Activated naive CD4-positive, alpha-beta T cell treated with anti-CD3 and anti-CD28 coated beads, Interleukin-2, amount 50 U/mL, for 16 hours (primary cell): ENCODE measurements around the gene VPREB3.

ENCODE experiments used
- DNase-seq: peaks from one replicate; pipeline ENCODE4 v3.0.0-alpha.2; 2020

VPREB3 gene

DNA sequence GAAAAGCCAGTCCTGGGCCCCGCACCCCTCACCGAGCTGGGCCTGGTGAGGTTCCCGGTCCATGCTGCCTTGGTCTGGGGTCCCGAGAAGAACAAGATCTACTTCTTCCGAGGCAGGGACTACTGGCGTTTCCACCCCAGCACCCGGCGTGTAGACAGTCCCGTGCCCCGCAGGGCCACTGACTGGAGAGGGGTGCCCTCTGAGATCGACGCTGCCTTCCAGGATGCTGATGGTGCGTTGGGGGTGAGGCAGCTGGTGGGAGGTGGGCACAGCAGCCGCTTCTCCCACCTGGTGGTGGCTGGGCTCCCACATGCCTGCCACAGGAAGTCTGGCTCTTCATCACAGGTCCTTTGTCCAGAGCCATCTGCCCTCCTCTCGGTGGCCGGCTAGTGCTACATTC is 28.0 kb upstream of the VPREB3 start:
- DNase-seq, result no peak

DNA sequence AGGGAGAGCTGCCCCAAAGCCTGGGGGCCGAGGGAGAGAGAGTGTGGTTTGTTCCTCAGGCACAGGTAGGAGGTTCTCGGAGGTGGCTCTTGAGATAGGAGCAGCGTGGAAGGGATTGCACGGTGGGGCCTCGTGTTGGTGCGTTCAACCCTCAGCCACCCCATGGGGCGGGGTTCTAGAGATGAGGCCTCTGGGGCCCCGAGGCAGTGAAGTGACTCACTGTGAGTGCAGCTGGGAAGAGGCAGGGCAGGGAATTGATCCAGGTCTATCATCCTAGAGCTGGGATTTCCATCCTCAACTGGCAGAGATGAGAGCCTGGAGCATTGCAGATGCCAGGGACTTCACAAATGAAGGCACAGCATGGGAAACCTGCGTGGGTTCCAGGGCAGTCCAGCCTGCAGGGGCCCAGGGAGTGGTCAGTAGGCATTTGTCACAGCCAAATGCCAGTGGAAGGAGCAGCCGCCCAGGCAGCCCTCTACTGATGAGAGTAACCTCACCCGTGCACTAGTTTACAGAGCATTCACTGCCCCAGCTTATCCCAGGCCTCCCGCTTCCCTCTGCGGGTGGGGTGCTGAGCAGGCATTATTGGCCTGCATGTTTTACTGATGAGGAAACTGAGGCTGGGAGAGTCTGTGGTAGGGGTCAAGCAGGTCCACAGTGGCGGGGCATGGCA is 27.4 kb upstream of the VPREB3 start:
- no peak for DNase-seq

DNA sequence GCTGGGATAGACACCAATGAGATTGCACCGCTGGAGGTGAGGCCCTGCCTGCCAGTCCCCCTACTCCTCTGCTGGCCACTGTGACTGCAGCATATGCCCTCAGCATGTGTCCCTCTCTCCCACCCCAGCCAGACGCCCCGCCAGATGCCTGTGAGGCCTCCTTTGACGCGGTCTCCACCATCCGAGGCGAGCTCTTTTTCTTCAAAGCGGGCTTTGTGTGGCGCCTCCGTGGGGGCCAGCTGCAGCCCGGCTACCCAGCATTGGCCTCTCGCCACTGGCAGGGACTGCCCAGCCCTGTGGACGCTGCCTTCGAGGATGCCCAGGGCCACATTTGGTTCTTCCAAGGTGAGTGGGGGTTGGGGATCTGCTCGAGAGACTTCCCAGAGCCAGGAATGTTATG is 26.8 kb upstream of the VPREB3 start:
- DNase-seq, result no peak

DNA sequence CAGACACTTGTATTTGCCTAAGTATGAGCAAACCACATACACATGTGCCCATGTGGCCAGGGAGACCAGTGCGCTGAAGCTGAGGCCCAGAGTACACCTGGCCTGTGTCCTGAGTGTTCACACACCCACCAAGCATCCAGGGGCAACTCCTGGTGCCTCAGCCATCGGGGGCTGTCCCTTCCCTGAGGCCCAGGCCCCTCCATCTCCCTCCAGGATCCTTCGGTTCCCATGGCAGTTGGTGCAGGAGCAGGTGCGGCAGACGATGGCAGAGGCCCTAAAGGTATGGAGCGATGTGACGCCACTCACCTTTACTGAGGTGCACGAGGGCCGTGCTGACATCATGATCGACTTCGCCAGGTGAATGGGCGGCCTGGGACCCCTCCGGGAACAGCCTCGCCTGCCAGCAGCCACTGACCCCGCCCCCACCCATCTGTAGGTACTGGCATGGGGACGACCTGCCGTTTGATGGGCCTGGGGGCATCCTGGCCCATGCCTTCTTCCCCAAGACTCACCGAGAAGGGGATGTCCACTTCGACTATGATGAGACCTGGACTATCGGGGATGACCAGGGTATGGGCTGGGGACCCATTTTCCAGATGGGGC is 26.0 kb upstream of the VPREB3 start:
- DNase-seq, result no peak

DNA sequence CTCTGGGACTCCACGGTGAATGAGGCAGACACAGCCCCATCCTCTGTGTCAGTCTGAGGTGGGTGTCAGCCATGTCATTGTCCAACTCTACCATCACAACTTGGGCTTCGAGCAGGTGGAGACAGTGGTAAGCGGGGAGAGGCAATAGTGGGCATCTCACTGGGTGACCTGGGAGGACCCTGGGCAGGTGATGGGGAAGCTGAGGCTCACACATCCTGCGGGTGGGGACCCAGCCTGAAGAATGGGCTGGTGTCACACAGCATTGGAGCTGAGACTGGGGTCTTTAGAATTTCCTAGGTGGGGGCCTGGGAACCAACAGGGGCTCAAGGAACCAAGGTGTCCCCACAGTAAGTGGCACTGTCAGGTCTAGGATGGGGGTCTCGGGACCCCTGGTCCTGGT is 25.5 kb upstream of the VPREB3 start:
- DNase-seq, result no peak

DNA sequence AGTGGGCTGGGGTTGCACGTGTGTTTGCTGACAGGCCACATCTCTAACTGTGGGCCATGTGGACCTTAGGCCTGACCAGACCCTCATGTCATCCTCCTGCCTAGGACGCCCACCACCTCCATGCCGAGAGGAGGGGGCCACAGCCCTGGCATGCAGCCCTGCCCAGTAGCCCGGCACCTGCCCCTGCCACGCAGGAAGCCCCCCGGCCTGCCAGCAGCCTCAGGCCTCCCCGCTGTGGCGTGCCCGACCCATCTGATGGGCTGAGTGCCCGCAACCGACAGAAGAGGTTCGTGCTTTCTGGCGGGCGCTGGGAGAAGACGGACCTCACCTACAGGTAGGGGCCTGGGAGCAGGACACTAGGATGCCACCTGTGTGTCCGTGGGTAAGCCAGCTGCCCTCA is 24.9 kb upstream of the VPREB3 start:
- DNase-seq, result no peak

DNA sequence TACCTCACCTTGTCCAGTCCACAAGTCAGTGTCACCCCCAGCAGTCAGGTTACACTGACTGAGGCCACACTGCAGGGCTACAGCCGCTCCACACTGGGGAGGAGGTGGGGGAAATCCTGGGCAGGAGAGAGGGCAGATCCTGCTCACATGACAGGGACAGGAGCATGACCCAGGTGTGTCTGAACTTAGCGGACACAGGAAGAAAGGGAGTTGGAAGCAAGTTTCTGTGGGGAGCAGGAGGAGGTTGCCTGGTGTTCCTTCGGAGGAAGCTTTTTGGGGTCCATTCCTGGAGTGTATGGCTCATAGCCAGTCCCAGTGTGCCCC is 24.3 kb upstream of the VPREB3 start:
- DNase-seq, result no peak

DNA sequence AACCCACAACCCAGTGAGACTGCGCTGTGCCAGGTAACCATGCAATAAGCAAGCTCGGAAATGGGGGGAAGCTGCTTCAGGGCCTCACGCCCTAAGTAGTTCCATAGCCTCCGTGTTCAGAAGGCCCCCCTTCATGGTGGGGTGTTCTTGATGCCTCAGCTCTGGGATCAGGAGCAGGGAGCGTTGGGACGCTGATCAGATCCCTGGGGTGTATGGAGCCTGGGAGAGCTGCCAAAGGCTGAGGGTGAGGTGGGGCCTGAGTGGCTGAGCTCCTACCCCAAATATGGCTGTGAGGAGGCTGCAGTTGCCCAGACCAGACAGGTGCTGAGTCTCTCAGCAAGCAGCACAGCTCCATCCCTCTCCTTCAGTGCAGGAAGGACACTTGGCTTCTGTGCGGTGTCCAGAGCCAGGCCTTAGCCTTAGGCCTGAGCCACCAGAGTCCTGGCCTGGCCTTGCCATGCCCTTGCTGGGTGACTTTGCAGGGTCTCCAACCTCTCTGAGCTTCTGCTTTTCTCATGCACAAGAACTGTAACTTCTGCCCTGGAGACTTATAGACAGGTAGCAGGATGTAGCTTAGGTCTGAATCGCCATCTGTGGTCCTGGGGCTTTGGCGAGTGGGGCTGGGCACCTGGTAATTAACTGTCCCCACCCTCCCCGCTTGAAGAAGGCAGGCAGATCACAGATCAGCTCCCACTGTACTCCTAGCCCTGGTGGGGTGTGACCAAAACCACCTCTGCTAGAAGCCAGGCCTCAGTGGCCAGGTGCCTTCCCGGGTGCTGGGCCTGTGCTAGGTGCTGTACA is 23.8 kb upstream of the VPREB3 start:
- DNase-seq, result no peak

DNA sequence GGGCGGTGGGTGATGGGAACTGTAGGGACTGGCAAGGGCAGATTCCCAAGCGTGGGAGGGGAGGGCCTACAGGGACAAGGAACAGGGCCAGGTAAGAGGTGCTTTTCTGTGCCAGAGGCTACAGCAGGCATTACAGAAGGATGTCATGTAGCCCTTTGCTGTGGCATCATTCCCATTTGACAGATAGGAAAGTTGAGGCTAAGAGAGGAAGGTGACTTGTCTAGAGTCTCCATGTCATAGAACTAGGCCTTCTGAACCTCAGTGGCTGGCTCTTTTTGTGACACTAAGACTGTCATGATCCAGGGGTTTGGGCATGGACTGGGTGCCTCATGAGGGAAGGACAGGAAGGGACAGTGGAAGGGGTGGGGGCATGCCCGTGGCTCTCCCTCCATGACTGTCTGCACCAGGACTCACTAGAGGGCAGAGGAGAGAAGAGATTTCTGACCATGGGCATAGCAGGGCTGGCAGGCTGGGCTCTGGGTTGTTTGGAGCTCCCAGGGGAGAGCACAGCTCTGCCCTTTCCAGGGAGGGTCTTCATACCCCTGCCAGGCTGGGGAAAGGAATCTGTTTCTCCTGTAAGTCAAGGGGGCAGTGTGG is 21.7 kb upstream of the VPREB3 start:
- DNase-seq, result no peak

DNA sequence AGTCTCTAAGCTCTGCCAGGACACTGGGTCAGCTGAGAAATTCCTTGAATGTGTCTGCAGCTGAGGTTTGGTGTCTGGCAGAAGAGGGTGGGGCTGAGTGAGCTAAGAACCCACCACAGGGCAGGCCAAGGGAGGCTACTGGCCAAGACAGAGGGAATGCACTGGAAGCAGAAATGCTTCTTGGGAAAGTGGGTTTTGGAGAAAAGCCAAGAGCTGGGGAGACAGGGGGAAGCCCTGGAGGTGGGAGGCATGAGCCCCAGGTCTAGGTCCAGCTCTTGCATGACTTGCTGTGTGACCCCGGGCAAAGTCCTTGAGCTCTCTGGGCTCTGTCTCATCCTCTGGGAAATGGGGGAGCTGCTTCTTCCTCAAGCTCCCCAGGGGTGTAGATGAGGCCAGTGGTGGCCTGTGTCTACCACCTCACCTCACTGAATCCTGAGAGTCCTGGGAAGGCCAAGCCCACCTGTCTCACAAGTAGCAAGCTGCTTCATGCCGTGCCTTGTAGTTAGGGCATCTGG is 20.8 kb upstream of the VPREB3 start:
- no peak for DNase-seq

DNA sequence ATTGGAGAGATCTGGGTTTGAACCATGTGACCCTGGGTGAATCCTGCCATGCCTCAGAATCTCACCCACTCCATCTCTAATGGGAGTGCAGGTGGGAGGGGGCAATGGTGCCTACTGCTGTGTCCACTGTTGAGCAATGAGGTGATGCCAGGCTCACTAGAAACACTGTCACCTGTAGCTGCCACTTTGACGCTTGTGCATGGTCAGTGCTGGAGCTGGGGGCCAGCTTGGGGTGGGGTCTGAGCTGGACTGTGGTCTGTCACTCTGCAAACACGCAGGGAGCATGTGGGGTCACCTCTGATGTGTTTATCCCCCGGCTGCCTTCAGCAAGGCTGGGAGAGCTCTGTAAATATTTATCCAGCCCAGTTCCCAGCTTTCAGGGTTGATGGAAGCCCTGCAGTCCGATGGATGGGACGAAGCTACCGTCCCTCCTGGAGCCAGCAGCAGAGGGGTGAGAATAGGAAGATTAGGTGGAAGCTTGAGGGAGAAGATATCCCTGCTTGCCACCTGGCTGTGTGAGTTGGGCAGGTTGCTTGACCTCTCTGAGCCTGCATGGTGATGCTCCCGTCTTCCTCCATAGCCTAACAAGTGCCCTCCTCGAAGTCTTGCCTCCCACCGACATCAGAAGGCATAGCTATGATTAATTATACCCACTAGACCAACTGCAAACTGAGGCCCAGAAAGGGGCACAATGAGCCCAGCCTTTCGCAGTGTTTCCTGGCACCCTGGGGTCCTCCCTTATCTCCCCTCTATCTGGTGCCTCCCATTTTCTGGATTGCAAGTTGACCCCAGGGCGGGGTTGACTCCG is 20.1 kb upstream of the VPREB3 start:
- DNase-seq, result no peak

DNA sequence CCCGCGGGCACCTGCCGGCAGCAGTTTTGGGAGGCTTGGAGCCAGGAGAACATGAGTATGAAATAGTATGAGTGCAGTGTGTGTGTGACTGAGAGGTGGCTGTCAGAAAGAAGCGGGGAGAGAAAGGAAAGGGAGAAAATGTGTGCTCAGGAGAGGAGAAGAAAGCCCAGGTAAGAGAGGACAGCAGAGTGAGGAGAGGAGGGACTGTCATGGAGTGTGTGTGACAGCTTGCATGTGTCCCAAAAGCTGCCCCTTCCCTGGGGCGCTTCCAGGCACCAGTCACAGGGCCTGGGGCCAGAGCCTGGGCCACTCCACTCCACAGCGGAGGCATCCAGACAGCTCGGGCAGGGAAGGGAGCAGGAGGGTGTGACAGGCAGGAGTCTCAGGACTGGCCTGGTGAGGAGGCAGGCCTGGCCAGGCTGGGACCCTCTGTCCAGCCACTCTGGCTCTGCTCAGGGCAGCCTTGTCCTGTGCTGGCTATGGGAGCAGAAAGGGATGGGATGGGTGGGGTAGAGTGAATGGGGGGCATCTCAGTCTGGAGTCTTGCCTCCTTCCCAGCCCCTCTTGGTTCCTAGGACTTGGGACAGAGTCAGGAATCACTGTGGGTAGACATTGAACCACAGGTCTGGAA is 19.4 kb upstream of the VPREB3 start:
- DNase-seq, result no peak

DNA sequence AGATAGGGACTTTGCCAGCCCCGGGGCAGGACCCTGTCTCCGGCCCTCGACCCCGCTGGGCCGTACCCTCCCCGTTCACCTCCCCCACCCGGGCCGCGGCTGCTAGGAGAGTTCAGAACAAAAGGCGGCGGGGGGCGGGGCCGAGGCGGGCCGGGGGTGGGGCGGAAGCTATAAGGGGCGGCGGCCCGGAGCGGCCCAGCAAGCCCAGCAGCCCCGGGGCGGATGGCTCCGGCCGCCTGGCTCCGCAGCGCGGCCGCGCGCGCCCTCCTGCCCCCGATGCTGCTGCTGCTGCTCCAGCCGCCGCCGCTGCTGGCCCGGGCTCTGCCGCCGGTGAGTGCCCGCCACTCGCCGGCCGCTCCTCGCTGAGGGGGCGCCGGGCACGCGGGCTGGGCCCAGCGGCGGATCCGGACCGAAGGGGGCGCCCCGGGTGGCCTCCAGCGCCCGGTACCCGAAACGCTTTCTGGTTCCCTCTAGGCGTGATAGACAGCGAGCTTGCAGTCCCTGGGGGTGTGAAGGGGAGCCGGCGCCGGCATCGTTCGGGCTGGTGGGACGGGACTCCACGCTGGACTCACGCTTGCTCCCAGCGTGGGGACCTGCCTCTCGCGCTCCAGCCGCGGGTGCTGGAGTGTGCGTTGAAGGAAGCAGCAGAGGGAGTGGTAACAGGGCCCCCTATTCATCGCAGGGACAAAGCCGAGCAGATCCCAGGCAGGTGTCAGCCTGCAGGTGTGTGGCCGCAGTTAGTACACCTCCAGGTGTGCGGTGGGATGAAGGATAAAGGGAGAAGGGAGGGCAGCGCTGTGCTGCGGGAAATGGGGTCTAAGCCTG is 18.6 kb upstream of the VPREB3 start, which contains the start of gene MMP11:
MMP11 (plus strand) TSS at position 201 of the 825 bp plus-strand sequence; CDS start at position 223, 22 bp downstream.
- peak; percentile 61 for DNase-seq

DNA sequence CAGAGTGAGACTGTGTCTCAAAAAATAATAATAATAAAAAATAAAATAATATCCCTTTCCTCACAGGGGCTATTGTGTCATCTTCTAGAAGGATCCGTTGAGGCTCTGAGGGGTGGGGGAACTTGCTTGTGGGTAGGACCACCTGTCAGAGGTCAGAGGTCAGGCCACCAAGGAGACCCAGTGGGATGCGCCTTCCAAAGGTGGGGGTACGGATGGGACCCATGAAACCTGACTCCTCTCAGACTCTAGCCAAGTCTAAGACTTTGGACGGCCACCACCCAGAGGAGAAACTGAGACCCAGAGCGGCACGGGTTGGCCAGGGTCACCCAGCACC is 18.1 kb upstream of the VPREB3 start:
- no peak for DNase-seq

DNA sequence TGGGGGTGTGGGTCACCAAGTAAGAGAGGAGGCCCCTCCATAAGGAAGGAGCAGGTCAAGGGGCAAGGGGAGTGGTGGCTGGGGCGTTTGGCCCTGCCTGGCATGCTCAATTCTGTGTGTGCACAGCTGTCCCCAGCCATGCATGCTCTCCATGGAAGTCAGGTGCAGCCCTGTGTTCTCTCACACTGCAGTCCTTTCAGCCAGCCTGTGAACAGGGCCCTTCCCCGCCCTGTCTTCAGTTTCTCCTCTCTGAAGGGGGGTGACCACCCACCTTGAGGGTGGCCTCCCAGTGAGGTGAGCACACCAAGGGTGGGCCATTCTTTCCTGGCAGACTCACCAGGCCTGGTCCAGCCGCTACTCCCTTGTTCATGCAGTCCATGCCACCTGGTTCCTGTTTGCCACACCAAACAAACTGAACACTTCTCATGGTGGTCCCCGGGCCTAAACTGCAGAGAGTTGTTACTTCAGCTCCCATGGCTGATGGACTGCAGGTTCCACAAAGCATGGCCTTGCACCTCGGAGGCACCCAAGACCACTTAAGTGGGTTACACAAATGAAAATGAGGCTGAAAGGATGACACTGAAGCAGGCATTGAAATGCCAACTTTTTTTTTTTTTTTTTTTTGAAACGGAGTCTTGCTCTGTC is 15.2 kb upstream of the VPREB3 start:
- no peak for DNase-seq

DNA sequence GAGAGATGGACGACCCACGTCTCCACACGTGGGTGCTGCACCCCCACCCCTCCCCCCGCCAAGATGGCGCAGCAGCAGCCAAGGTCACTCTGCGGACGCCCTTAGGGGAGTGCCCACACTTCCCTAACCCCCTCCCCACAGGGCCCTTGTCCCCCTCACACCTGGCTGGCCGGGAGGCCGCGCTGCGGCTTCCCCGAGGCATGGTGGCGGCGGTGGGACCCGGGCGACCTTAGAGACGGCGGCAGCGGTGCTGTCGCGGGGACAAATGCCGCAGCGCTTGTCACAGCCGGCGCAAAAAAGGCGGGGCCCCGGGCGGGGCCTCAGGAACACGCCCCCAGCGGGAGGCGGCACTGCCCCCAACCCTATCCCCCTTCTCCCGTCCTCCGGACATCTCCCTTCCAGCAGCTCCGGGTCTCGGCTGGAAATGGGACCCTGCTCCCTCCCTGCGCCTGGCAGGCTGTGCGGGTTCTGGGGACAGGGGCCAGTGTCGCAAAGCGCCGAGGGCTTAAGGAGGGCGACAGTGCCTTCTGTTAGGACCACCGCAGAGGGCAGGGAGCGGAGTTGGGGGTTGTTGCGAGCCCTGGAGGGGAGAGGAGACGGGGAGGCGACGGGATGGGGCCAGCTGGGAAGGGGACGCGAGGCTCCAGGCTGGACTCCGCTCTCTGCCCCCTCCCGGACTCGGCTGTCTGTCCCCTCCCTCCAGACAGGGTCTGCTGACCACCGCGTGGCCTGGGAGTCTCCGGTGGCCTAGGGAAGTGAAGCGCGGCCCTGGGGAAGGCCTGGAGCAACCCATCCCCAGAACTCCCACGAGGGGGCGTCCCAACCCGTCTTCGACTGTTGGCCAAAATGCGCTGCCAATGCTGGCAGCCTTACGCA is 13.7 kb upstream of the VPREB3 start, which contains the start of gene CHCHD10:
CHCHD10 (minus strand) TSS at position 300 of the 876 bp plus-strand sequence; CDS start at position 202, 98 bp downstream.
- peak; percentile 82 for DNase-seq

DNA sequence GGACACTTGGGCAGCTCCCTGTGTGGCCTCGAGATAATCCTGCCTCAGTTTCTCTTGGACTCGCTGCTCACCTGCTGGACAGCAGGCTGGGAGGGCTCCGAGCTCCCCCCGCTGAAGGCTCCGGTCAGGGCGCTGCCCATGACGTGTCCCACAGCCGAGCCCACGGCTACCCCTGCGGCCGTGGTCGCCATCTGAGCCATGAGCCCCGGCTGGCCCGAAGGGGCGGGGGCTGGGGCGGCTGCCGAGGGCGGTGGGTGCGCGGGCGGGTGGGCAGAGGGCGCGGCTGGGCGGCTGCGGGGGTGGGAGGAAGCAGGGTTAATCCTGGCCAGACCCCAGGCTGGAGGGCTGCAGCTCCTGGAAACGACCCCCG is 13.1 kb upstream of the VPREB3 start:
- DNase-seq, result no peak

DNA sequence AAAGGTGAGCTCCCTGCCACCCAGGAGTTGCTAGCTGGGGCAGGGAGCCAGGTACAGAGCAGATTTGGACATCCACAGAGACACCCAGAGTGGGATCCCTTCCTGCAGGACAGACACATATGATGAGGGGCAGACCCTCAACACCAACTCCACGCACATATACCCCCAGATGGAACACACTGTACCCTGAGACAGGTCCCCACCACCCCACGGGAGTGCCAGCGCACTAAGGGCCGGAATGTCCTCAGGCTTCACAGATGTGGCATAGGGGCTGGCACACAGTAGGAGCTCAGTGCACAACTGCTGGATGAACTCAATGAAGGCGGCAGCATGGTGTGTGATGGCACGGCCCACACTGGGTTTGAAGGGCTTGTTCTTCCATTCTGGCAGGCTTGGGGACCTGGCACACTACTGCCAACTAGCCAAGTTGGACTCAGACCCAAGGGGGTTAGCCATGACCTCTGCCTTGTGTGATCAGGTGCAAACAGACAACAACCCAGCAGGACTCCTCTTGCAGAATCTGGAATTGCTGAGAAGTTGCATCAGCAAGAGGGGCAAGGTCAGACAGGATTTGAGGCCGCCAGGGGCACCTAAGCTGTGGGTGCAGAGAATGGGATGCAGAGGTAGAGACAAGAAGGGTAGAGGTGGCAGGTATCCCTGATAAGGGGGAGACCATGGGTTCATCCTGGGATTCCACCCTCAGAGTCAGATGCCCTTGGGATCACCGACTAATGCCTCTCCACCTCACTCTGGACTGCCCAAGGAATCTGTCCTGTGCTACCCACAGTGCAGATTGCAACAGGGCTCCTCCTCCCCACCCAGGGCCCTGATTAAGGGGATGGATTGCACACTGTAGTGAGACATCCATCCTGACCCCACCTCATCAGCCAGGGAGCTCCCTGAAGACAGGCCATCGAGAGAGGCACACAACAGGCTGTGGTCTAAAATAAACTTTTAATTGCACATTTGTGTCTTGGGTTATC is 11.0 kb upstream of the VPREB3 start:
- no peak for DNase-seq

DNA sequence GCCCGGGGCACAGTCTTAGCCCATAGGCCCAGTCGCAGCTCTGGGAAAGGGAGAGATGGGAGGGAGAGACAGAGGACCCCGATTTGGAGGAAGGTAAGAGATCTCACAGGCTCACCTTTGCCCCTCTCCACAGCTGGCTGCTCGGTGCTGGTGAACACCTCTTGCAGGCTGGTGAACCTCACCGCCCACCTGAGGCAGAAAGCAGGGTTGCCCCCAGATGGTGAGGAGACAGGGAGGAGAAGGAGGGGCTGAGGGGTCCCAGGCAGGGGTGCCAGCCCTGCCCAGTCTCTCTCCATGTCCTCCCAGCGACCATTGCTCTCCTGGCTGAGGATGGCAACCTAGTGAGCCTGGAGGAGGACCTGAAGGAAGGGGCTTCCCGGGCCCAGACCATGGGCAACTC is 9.7 kb upstream of the VPREB3 start:
- DNase-seq, result no peak
